NCI-H1092 treated with DMSO at 0.1 percent for 48 hours (cell line): ENCODE measurements around the gene ATXN1L.
"Not testable (repeated sequence)": the region's sequence is repeated elsewhere in the genome, so short reads cannot be mapped to it uniquely, and the experiment has no call there.

Source experiments
- DNase-seq: peaks from one replicate; lab custom pipeline; 2025; lab: John Stamatoyannopoulos, UW

Gene ATXN1L, protein sequence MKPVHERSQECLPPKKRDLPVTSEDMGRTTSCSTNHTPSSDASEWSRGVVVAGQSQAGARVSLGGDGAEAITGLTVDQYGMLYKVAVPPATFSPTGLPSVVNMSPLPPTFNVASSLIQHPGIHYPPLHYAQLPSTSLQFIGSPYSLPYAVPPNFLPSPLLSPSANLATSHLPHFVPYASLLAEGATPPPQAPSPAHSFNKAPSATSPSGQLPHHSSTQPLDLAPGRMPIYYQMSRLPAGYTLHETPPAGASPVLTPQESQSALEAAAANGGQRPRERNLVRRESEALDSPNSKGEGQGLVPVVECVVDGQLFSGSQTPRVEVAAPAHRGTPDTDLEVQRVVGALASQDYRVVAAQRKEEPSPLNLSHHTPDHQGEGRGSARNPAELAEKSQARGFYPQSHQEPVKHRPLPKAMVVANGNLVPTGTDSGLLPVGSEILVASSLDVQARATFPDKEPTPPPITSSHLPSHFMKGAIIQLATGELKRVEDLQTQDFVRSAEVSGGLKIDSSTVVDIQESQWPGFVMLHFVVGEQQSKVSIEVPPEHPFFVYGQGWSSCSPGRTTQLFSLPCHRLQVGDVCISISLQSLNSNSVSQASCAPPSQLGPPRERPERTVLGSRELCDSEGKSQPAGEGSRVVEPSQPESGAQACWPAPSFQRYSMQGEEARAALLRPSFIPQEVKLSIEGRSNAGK

DNA sequence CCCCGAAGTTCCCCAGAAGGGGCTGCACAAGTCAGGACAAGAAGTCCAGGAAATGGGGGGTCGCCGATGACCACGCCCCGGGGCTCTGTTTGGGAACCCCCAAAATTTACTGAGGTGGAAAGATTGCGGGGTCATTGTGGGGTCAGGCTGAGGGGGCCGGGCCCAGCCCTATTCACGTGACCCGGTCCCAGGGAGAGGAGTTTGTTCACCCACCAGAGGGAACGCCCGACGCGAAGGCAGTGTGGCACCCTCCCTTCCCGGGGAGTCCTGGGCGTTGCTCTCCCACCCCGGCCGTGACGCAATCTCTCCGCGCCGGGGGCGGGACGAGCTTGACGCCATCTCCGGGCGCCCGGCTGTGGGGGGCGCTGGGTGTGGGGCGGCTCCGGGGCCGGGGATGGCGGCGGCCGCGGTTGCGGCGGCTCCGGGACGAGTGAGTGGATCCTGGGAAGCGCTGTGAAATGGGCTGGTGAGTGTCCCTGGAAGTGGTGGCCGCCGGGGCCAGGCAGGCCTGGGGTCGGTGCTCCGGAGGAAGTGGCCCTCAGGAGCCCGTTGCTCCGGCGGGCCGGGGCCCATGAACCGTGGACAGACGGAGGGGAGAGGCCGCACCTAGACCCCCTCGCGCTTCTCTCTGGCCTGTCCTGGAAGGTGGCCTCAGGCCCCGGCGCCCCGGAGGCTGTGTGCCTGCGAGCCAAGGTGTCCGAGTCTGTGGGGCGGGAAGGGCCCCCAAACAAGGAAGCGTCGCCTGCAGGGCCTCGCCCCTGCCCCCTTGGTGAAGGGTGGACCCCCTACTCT is at the start of gene ATXN1L:
ATXN1L (plus strand) TSS at position 338 of the 792 bp plus-strand sequence. CDS start 3,765 bp downstream, outside the sequence.
- DNase-seq = peak; percentile 78

DNA sequence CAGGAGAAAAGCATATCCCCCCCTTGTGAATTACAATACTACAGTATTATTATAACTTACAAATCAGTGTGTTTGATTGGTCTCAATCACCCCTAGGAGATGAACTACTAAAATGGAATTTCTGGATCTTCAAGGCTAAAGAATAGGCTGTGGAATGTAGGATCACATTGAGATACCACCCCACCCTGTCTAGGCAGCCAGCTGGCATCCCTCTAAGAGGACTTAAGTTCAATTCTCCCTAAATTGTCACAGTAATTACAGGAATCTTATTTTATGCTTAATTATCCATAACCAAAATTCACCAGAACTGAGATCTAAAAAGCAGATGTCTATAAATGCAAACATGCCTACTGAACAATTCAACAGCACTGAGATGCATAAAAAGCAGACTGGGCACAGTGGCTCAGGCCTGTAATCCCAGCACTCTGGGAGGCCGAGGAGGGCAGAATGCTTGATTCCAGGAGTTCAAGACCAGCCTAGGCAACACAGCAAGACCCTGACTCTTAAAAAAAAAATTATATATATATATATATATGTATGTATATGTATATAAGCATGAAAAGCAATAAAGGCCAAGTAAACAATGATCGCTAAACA is 49.2 kb upstream of the ATXN1L start:
- DNase-seq = no peak

DNA sequence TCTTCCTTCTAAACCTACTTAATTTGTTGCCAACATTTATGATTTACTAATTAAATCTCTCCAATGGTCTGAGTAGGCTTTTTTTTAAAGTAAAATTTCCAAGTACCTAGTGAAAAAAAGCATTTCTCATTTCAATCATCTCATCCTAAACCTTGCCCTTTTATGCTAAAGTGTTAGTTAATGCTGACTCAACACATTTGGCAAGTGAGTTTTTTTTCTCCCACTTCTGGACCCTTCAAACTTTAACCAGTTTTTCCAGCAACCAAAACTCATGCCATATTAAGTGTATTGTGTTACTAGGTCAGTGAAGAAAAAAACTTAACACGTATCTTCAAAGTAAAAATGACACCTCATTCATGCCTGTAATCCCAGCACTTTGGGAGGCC is 42.5 kb upstream of the ATXN1L start:
- DNase-seq = no peak

DNA sequence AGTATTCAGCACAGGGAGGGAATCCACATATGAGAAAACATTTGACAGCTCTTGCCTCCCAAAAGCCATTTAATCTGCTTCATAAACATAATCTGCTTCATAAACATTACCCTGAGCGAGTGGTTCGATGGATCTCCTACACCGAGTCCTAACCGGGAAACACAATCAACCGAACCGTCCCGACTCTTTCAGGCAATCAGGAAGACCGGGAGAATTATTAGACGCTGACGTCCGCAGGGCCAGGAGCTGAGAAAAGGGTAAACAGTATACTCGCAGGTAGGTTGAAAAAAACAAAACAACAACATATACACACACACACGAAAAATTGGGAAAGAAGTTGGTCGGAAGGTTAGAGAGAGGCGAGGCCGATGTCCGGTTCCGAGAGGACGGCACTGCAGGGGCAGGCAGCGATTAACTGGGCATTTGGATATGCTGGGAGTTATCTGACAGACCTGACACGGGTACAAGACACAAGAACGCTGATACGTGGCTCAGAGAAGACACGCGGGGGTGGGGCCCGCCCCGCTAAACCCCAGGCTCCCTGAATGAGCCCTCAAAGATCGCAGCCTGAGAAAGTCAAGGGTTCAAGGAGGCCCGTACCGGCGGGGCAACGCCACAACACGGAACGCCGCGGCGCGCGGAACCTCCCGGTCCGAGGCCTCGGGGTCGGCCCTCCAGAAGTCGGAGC is 37.7 kb upstream of the ATXN1L start:
- peak; percentile 22 for DNase-seq

DNA sequence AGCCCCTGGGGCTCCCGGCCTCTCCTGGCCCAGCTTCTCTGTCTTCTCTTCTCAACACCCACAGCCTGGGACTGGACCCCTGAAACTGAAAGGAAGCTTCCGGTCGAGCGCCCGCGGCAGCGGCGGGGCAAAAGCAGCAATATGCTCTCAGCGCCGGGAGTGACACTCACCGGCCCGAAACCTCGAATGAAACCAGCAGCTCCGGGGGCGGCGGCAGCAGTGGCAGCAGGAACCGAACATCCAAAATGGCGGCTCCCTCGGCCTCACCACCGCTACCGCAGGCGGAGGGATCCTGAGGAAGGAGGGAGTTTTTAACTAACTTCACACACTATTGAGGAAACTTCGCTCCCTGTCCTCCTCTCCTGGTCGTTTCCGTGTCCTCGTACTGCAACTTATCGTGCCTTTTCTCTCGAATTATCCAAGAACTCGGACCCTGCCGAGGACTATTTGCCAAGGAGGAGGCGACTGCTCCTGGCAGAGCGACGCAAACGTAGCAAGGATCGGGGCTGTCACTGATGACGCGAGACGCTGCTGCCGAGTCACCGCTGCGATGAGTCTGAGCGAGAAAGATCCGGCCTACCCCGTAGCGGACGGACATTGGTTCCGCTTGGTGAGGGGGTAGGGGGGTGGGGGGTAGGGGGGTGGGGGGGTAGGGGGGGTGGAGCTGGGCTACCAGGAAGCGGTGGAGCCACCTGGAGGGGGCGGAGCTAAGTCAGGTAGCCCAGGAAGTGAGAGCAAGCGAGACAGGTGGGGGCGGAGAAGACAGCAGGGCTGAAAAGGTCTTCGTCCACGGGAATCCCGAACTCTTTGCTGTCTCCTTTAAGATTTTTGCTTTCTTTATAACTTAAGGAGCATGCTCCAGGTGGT is 37.0 kb upstream of the ATXN1L start, which contains the start of gene AP1G1:
AP1G1 (minus strand) TSS at position 242 of the 867 bp plus-strand sequence. CDS start 19,355 bp downstream, outside the sequence.
- DNase-seq = peak; percentile 96

DNA sequence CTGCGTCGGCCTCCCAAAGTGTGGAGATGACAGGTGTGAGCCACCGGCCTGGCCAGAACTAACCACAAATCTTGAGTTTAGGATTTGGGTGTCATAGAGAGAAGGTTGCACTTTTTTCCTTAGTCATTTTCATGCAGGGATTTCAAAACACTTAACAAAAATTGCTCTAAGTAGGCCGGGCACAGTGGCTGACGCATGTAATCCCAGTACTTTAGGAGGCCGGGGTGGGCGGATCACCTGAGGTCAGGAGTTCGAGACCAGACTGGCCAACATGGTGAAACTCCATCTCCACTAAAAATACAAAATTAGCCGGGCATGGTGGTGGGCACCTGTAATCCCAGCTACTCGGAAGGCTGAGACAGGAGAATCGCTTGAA is 35.6 kb upstream of the ATXN1L start:
- DNase-seq = not testable (repeated sequence)

DNA sequence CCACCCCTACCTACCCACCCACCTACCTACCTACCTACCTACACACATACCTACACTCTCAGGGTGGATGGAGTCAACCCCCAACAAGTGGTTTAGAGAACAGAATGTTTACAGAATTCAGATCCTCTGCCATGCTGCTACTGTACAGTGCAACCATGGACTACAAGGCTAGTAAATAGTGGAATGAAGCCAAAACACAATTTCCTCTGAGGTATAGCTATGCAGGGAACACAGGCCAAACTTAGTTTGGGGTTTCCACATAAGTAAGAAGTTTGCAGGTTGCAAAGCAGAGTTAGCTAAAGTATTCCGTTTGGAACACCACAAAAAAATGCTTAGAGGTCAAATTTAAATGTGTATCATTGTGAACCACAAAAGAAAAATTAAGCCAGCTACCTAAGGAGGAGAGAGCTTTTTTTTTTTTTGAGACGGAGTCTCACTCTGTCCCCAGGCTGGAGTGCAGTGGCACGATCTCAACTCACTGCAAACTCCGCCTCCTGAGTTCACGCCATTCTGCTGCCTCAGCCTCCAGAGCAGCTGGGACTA is 34.4 kb upstream of the ATXN1L start:
- DNase-seq = no peak

DNA sequence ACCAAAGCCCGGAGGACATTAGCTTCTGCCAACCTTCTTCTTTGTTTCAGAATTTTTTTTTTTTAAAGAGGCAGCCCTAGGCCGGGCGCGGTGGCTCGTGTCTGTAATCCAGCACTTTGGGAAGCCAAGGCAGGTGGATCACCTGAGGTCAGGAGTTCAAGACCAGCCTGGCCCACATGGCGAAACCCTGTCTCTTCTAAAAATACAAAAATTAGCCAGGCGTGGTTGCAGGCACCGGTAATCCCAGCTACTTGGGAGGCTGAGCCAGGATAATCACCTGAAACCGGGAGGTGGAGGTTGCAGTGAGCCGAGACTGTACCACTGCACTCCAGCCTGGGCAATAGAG is 28.6 kb upstream of the ATXN1L start:
- DNase-seq = not testable (repeated sequence)

DNA sequence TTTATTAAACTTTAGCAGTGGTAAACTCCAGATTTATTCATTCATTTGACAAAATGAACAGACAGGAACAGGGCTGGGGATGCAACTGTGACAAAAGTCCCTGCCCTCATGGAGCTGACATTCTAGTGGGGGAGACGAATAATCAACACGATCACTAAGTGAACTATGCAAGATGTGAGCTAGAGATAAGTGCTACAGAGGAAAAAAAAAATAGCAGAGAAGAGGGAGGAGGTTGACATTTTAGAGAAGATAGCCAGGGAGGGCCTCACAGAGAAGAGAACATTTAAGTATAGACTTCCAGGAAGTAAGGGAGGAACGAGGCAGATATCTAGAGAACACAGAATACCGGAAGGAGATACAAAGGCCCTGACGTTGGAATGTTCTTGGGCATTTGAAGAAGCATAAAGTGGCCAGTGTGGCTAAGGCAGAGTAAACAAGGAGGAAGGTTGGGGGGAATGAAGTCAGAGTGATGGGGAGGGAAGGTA is 19.2 kb upstream of the ATXN1L start:
- no peak for DNase-seq

DNA sequence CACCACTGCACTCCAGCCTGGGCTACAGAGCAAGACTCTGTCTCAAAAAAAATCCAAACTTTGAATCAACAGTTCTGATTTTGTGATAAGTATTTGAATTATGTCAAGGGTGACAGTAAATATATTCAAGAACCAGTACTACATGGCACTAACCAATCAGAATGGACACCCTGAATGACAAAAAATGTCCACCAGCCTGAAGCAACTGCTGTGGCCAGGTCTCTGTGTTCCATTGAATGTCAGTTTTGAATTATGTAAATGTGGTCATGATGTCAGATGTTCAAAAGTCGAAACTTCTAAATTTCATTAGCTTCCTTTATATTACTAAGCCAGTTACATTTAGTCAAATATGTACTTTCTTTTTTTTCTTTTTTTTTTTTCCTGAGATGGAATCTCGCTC is 15.4 kb upstream of the ATXN1L start:
- DNase-seq = no peak

DNA sequence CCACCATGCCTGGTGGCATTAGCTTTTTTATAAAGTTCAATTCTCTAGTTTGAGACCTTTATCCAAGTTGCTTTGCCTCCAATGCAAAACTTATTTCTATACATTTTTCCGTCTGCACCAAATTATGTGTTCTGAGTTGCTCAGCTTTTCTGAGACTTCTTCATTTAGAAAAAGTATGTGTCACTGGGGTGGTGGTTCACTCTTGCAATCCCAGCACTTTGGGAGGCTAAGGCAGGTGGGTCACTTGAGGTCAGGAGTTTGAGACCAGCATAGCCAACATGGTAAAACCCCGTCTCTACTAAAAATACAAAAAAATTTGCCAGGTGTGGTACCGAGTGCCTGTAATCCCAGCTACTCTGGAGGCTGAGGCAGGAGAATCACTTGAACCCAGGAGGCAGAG is 14.1 kb upstream of the ATXN1L start:
- not testable (repeated sequence) for DNase-seq

DNA sequence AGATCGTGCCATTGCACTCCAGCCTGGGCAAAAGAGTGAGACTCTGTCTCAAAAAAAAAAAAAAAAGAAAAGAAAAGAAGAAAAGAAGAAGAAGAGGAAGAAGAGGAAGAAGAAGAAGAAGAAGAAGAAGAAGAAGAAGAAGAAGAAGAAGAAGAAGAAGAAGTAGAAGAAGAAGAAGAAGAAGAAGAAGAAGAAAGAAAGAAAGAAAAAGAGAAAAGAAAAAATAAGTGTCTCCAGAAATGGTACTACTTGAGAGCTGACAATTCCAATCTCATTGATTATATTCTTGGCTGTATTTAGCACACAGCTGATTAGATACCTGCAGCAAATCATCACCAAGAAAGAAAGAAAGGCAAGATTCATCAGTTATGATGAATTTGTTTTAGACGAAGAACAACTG is 13.7 kb upstream of the ATXN1L start:
- DNase-seq = not testable (repeated sequence)

DNA sequence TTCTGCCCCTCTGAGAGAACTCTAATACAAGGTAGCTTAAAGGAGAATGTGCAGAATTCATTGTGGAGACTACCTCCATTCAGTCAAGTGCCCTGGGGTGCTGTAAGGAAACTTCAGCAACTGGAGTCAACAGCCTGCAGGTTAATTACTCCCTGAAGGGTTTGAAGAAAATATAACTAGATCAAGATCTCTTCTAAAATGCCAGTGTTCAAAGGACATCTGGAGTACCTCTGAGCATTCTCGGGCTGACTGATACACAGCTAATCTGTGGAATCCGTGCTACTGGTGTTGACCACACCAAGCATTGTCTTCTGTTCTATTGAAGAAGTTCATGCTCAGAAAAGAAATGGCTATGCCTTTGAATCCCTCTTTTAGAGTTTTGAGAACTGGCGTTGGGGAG is 11.5 kb upstream of the ATXN1L start:
- DNase-seq = no peak

DNA sequence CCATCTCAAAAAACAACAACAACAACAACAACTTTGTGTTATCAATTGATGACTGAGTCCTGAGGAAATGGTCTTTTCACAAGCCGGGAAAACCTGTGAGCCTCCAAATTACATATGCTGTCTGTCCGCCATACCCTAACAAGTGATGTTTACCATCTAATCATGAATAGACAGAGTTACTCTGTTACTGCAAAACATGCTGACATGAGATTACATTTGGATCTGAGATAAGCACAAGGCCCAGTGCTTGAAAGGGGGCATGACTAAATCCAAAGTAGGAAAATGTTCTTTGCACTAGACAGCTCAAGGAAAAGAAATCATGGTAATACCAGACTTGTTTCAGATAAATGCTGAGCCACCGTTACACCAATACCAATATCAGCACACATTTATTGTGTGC is 8.6 kb upstream of the ATXN1L start:
- no peak for DNase-seq

DNA sequence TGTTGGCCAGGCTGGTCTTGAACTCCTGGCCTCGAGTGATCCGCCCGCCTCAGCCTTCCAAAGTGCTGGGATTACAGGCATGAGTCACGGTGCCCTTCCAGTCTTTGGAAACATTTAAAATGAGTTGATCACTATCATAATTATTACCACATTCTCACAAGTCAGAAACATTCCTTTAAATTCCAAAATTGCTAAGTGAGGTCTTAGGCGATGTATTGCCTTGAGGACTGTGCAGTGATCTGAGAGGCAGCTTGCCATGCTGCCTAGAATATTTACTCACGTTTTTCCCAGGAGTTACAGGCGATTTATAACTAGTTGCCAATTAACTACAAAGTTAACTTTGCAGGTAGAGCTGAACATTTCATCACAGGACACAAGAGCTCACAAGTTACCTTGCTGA is 5.7 kb upstream of the ATXN1L start:
- DNase-seq = no peak

DNA sequence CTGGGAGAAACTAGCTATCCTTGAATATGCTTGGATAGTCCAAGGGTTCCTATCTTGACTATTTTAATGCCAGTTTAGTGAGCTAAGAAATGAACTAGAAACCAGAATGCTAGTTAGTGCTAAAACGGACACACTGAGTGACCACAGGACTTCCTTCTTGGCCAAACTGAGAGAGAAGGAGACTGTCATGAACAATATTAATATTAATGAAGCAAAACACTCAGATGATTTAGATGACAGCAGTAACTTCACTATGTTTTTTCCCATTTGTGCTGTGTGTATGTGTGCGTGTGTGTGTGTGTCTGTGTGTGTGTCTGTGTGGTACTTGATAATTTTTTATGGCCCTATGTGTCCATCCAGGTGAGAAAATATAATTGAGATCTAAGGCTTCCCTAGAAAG is 2.2 kb upstream of the ATXN1L start:
- DNase-seq = no peak

DNA sequence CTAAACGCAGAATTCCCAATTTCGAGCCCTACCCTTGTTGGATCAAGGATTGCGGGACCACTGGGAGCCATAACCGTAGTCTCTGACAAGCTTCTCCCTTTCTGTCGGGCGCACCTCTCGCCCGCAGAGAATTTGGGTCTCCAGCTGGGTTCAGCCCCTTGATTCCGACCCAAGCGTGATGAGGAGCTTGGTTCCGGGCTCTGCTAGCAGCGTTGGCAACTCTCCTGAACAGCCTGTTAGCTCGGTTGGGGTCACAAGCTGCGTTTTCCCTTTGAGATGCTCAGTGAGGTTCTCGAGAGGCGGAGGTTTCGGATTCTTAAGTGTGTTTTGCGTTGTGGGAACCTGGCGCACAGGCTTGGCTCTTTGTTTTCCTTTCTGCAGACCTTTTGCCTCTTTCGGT is 655 bp downstream of the ATXN1L start:
- DNase-seq = no peak

DNA sequence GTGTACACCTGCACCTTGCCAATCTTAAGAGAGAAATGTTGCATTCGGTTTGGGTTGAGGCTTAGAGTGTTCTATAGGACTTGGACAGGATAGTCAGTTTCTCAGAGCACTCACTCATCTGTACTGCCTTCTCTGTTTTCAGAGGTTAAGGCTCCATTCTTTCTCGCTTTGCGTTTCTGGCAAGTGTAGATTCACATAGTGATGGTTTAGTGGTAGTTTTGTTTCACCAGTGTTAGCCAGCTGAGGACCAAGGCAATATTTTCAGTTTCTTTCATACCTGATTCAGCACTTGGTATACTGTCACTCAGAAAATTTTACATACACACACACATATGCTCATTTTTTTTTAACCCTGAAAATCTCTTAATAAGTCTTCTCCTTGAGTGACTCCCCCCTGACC is 1.3 kb downstream of the ATXN1L start:
- DNase-seq = no peak

DNA sequence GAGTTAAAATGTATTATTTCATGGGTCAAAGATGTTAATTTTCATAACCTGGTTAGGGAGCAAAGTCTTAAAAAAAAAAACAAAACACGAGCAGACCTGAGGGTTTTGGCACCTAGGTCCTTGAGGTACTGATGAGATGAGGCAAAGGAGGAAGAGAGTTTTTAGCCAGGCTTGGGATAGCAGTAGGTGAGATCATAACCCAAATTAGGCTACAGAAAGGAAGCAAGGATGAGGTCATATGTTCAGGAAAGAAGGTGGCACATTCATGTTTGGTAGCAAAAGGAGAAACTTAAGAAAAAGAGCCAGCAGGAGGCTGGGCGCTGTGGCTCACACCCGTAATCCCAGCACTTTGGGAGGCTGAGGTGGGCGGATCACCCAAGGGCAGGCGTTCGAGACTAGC is 2.8 kb downstream of the ATXN1L start:
- DNase-seq = no peak

DNA sequence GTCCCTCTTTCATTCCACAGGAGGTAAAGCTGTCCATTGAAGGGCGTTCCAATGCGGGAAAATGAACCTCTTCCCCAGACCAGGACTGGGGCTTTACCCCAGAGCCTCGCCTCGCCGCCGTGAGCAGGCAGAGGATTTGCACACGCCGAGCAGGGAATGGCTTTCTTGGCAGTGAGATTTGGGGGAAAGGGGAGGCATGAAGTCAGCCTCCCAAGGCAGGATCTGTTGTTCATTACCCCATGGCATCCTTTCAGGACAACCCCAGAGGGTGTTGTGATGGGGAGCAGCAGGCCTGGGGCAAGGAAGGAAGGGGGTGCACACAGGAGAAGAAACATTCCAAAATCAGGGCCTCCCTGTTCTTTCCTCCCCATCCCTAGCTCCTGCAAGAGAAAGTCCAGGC is 6.0 kb downstream of the ATXN1L start:
- no peak for DNase-seq
